ENCODE data around the gene SLC1A4.

DNA sequence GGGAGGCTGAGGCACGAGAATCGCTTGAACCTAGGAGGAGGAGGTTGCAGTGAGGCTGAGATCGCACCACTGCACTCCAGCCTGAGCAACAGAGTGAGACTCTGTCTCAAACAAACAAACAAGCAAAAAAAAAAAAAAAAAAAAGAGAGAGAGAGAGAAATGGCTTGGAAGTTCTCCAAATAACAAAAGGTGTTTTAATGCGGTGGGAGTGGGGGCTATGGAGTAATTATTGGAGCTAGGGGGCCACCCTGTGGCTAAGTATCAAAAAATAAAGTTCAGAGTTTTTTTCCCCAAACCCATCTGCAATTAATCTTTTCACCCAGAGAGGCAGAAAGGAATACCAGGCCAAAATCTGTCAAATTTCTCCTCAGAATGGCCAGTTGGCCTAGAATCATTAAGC lies 44.0 kb downstream of the SLC1A4 start:
- TF ChIP-seq ZNF133 (tag by site-specific recombination; IDR thresholded peaks at IDR 0.05) (no peak), MYNN (tag by site-specific recombination; IDR thresholded peaks at IDR 0.05; ENCODE audit: borderline replicate concordance) (no peak), ZNF558 (tag by site-specific recombination; IDR thresholded peaks at IDR 0.05) (no peak), ZNF274 (IDR thresholded peaks at IDR 0.05; ENCODE audit: low read length) (no peak), ZNF274 (tag by site-specific recombination; IDR thresholded peaks at IDR 0.05; ENCODE audit: borderline replicate concordance) (no peak), ZNF555 (tag by site-specific recombination; conservative IDR thresholded peaks at IDR 0.05) (no peak), ZNF768 (tag by site-specific recombination; IDR thresholded peaks at IDR 0.05) (no peak), WT1 (tag by site-specific recombination; IDR thresholded peaks at IDR 0.05) (no peak)
- TF ChIP-seq, protein P1, sequence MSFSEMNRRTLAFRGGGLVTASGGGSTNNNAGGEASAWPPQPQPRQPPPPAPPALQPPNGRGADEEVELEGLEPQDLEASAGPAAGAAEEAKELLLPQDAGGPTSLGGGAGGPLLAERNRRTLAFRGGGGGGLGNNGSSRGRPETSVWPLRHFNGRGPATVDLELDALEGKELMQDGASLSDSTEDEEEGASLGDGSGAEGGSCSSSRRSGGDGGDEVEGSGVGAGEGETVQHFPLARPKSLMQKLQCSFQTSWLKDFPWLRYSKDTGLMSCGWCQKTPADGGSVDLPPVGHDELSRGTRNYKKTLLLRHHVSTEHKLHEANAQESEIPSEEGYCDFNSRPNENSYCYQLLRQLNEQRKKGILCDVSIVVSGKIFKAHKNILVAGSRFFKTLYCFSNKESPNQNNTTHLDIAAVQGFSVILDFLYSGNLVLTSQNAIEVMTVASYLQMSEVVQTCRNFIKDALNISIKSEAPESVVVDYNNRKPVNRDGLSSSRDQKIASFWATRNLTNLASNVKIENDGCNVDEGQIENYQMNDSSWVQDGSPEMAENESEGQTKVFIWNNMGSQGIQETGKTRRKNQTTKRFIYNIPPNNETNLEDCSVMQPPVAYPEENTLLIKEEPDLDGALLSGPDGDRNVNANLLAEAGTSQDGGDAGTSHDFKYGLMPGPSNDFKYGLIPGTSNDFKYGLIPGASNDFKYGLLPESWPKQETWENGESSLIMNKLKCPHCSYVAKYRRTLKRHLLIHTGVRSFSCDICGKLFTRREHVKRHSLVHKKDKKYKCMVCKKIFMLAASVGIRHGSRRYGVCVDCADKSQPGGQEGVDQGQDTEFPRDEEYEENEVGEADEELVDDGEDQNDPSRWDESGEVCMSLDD (tag by site-specific recombination; IDR thresholded peaks at IDR 0.05) = no peak
- TF ChIP-seq, protein P2, sequence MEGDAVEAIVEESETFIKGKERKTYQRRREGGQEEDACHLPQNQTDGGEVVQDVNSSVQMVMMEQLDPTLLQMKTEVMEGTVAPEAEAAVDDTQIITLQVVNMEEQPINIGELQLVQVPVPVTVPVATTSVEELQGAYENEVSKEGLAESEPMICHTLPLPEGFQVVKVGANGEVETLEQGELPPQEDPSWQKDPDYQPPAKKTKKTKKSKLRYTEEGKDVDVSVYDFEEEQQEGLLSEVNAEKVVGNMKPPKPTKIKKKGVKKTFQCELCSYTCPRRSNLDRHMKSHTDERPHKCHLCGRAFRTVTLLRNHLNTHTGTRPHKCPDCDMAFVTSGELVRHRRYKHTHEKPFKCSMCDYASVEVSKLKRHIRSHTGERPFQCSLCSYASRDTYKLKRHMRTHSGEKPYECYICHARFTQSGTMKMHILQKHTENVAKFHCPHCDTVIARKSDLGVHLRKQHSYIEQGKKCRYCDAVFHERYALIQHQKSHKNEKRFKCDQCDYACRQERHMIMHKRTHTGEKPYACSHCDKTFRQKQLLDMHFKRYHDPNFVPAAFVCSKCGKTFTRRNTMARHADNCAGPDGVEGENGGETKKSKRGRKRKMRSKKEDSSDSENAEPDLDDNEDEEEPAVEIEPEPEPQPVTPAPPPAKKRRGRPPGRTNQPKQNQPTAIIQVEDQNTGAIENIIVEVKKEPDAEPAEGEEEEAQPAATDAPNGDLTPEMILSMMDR (tag by site-specific recombination; IDR thresholded peaks at IDR 0.05) = no peak

Data from HEK293 (cell line).